OCI-LY3 (cell line): ENCODE measurements around the gene CADM4.

Source experiments
- CTCF ChIP-seq: fragments of 200-600, 300-600 bp; sonication (generic); IDR thresholded peaks from 2 replicates; pipeline ENCODE4 v1.5.1; 2014; ENCODE audit warnings: antibody characterized with exemption, low read length, low read depth
- EZH2phosphoT487 ChIP-seq: fragments of 200-600 bp; shearing (Covaris generic); IDR thresholded peaks from 2 replicates; pipeline ENCODE4 v1.6.1; 2018; ENCODE audit warnings: antibody characterized with exemption, mixed run types, low read depth

GRCh38 chr19:43612374-43612773, 27.3 kb downstream of the CADM4 start:
- TF ChIP-seq CTCF, result no peak
- no peak for TF ChIP-seq EZH2phosphoT487
